GM12875 (cell line): ENCODE data around the gene PRMT7.

Experiments used
- H3K4me3 ChIP-seq: one replicate; pipeline ENCODE4 v1.5.1; 2011; ENCODE audit warnings: low read depth, low read length, control low read depth
- TF ChIP-seq, protein P1 (sequence below): IDR thresholded peaks from 2 replicates; pipeline ENCODE4 v1.5.1; 2011; ENCODE audit warnings: low read depth, mild to moderate bottlenecking, control low read depth, inconsistent platforms, low read length, moderate library complexity, borderline replicate concordance; ENCODE audit not compliant: insufficient read depth

PRMT7 gene

DNA sequence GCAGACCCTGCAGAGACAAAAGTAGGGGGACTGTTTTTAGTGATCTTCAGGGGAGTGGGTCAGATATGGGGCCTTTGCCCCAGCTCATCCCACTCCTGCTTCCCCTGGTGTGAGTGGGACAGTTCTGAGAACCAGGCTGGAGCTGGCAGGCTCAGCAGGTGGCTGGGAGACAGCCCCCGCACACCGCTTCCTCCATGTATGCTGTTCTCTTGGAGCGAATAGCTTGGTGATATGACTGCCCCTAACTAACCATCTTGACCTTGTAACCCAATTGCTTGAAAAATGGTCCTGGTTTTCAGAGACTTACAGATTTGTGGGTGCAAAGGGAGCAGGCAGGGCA is 61.5 kb downstream of the PRMT7 start:
- TF ChIP-seq, protein P1, sequence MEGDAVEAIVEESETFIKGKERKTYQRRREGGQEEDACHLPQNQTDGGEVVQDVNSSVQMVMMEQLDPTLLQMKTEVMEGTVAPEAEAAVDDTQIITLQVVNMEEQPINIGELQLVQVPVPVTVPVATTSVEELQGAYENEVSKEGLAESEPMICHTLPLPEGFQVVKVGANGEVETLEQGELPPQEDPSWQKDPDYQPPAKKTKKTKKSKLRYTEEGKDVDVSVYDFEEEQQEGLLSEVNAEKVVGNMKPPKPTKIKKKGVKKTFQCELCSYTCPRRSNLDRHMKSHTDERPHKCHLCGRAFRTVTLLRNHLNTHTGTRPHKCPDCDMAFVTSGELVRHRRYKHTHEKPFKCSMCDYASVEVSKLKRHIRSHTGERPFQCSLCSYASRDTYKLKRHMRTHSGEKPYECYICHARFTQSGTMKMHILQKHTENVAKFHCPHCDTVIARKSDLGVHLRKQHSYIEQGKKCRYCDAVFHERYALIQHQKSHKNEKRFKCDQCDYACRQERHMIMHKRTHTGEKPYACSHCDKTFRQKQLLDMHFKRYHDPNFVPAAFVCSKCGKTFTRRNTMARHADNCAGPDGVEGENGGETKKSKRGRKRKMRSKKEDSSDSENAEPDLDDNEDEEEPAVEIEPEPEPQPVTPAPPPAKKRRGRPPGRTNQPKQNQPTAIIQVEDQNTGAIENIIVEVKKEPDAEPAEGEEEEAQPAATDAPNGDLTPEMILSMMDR: no peak

DNA sequence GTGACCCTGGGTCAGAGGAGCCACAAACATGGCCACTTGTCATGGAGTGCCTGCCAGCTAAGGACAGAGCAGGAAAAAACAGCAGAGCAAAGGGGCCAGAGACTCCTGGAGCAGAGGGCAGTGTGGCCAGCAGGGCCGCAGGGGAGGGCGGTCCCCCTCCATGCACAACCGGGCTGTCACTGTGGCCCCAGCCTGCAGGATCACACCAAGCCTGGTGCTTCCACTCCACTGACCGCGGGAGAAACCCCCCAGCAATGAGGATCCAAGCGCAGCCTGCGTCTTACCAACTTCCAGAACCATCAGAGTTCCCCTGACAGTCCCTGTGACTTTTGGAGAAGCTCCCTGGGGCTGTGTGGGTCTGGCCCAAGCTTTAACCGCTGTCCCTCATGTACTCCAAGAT is 62.0 kb downstream of the PRMT7 start:
- TF ChIP-seq, protein P1: no peak
- no peak overlapping the region for H3K4me3 ChIP-seq

More for the DNA sequence above, 61.5 kb downstream of the PRMT7 start:
- no peak overlapping the region for H3K4me3 ChIP-seq

DNA sequence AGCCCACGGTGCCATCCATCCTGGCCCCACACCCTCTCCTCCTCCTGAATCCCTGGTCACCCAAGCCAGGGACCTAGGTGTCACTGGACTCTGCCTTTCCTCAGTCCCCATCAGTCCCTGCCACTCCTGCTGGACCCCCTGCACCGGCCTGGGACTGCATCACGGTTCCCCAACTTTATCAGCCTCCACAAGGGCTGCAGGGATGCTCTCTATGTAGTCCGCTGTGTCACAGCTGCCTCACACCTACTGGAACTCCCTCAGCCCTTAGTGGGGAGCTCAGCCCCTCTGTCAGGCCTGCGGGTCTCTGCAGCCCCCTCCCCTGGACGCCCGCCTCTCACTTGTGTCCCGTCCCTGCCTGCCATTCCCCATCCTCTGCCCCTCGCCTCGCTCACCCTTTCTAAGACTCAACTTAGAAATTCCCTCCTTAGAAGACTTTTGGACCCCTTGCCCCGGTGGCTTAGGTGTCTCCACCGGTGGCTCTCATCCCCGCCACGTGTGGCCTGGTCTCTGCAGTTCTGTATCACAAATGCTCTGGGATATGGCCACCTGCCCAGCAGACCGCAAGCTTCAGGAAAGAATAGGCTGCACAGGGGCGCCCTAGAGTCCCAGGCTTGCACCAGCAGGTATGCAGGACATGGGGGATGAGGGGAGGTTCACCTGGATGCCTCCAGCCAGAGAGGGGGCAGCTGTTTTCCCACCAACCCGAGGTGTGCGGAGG is 62.9 kb downstream of the PRMT7 start:
- TF ChIP-seq, protein P1: no peak
- no peak overlapping the region for H3K4me3 ChIP-seq

DNA sequence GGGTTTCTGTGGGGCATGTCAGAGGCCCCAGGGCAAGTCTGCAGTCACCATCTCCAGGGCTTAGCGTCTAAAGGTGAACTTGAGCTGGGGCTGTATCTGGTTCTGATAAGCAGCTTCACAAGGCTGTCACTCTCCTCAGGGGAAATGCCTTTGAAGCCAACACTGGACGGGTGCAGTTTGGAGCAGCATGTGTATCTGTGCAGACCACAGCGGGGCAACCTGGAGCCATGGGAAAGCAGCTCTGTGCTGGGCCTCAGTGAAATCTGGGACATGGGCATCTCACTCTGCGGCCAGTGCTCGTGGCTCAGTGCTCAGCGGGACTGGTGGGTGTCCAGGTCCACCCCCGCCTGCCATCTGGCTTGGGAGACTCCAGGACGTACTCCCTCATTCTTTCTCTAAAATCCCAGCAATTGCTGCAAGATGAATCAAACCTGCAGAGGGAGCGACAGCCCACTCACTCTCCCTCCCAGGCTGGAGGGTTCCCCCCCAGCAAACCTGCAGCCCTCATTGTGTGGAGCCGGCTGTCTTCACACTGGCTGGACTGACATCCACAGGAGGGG is 63.5 kb downstream of the PRMT7 start:
- H3K4me3 ChIP-seq: no peak overlapping the region
- TF ChIP-seq, protein P1: no peak

DNA sequence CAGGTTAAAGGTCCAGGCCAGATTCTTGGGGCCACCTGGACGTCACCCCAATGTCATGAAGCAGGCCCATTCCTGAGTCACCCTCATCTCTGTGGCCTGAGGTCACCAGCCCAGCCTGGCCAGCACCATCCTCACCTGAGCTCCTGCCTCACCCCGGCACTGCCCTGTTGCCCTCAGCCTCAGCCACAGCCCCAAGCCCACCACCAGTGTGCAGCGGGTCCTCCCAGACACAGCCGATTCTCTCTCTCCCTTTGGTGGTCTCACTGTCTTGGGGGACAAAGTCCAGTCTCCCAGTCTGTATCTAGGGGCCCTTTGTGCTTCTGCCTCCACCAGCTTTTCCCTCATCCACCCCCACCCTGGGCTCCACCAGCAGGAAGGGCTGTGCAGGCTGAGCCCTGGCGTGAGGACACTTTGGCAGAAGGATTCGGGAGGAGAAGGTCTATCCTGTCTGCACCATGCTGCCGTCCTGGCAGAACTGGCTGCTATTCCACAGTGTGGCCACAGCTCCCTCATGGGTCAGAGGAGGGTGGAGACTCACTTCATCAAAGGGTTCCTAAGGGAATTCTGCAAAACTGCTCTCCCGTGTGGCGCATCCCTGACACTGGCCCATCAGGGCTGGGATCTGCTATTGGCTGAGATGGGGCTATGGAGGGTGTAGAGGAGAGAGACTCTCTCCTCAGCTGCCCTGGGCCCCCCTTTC is 64.3 kb downstream of the PRMT7 start:
- H3K4me3 ChIP-seq: no peak overlapping the region
- TF ChIP-seq, protein P1: no peak

DNA sequence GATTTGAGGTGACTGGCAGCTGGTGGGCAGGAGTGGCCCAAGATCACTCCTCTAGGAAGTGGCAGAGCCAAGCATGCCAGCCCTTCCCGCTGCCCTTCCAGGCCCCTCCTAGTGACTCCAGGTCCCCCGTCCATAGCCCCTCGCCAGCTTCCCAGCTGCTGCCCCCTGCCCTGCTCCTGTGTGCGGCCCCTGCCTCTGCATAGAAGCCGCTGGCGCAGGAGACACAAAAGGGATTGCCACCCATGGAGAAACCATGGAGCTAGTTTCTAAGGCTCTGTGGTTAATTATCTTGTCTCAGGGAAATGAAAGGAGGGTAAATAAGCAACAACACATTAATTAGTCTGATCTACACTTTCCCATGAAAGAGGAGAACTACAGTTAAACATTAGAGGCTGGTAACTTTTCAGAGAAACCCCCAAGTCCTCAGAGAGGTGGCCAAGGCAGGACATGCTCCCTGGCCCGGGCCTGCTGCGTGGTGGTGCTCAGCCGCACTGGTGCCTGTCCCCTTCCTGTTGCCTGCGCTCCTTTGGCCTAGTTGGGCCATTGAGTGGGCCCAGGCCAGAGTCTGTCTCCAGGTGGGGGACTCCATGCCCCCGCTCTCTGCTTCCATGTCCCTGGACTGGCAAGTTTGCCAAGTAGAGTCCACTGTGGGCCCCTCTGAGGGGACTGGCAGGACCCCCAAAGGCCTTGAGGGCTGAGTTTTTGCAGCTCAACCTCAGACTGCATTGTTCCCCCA is 65.2 kb downstream of the PRMT7 start:
- H3K4me3 ChIP-seq: no peak overlapping the region
- TF ChIP-seq, protein P1: no peak
